Smooth muscle cell of the brain vasculature (primary cell): ENCODE data around the gene LRRC8D.

Experiments
- DNase-seq: peaks from one replicate; pipeline ENCODE4 v3.0.0-alpha.2; 2012; ENCODE audit warnings: low read depth, low spot score

The LRRC8D gene

DNA sequence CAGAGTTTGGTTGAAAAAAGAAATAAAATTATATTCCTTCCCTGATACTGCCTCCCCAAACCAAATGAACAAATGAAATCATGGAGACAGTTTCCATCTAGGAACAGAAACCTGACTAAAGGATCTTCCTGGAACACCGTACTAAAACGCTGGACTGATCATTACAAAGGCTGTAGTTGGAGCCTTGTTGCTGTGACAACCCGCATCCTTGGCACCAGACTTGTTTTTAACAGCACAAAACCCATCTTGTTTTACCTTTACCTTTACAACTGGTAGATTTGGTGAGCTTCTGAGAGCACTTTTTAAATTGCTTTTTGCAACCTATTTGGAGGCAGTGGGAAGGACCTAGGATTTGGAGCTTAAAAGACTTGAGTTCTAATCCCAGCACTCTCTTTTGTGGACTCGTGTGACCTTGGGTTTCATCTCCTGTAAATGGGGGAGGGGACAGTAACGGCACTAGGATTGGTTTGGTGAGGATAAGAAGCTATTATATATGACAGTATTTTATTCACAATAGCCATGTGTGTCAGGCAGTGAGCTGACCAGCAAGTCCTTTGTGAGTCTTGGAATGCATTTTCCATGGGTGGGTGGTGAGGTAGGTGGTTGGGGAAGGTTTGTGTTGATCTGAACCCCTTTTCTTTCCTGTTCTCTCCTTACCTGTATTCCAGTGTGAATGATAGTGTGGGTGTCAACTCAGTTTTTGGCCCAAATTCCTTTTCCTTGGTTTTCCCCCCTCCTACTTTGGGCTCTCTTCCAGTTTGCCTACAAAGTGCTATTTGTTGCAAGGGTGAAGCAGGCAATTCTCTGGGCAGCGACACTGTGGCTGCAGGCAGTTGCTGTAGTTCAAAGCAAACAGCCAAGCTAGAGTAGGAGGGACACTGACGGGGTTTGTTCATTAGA is 12.6 kb downstream of the LRRC8D start:
- DNase-seq, result no peak

DNA sequence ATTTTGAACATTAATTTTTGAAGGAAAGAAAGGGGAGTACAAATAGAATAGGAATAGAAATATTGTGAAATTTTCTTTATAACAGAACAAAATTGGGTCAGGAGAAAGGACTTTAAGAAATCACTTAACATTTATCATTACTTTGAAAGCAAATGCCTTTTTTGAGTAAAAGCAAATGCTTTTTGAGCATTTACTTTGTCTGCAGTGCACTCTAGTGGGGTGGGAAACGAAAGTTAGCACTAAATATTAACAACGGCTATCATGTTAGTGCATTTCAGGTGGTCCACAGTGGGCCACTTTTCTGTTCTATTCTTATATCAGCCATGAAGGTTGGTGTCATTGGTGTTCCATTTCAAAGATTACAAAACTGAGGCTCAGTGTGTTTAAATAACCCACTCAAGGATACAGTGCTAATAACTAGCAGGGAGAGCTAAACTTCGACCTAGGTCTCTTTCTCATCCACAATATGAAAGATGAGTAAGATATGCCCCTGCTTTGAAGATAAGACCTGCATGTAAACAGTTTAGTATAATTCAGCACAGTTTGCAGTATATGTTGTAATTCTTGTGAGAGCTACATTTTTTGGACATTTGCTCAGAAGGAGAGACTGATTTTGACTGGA is 13.4 kb downstream of the LRRC8D start:
- DNase-seq, result no peak

DNA sequence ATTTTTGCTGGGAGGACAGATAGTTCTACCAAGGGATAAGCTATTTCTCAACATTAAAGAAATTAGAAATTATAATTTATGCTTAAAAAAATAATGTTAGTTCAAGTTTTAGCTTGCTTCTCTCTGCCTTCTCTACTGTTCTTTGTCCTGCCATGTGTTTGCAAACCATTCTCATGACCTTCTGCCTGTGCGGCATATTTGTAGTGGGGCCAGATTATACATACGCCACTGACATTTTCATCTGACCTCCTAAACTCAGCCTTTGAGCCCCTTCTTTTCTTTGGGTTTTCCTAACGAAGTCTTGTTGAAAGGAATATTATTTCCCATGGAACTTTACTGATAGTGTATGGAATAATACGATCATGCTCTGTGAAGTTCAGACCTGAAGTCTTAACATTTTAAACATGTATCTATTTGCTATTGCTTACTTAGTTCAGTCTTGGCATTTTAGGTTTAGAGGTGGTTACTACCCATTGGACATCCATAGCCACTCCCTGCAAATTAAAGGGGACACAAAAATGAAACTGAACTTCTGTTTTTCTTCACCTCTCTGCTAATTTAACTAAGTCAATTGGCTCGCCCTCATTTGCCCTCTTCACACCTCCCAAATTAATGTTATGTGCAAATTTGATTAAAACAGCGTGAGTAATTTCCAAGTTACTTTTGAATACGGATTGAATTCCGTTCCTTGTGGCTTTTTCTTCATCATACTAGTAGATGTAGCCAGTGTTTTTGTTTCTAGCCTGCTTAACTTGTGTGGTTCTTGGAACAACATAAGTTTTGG is 15.6 kb downstream of the LRRC8D start:
- DNase-seq, result no peak

DNA sequence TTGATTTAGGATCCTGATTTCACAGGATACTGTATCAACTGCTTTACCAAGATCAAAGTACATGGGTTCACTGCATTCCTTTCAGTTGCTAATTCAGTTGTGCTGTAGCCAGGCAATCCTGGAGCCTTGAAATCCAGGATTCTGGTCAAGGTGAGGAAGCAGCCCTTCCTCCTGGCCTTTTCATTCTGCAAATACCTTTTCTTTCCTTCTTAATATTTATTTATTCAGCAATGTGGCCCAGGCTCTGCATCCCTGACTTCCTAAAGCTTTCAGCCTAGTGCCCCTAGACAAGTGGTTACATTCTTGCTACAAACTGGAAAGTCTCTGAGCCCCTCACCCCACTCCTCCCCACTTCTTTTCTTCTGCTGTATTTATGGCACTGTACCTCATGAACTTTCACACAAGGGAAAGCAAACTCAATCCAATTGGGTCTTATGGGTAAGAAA is 16.2 kb downstream of the LRRC8D start:
- DNase-seq, result no peak

DNA sequence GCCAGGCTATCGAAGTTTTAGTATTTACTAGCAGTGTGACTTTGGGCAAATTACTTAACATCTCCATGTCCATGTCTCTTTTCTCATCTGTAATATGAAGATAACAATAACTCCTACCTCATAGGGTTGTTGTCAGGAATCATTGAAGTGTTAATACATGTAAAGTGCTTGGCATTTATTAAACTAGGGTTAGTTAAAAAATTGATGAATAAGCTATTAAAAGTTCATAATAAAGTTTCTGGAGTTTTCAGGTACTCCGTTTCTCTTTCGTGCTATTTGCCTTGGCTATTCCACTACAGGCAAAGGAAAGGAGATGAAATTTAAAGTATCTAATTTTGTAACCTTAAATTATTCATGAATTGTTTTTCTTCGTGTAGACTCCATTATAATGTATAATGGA is 16.7 kb downstream of the LRRC8D start:
- DNase-seq, result no peak

DNA sequence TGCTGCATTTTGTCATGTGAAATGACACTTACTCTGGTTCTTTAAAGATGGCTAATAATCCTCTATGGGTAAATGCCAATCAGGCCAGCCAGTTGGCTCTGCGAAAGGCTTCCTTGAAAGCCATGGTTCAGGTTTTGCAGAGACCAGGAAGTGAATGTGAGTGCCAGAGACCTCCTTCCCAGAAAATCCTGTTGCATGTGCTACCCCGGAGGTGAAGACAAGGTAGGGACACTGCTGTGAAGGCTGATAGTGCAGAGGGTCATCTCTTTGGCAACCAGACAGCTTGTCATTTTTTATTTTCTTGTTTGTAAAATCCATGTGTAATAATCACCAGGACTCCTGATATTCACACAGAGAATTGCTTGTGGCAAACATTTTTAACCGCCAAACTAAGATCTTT is 18.7 kb downstream of the LRRC8D start:
- DNase-seq, result no peak

DNA sequence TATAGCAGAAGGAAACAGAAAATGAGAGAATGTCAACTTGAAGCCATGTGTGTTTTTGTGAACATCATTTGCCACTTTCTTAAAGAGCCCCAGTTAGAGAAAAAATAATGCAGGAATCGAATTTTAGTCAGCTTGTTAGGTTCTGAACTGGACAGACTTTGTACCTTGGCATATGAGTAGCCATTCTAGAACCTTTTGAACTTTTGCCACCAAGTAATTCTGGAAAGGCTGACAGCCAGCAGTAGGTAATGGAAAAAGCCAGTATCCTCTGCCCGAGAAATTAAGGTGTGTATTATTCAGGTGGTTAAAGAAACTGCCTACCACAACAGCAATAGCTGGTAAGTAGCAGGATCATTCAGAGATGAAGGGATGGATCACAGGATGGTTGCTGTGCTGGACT is 20.7 kb downstream of the LRRC8D start:
- no peak for DNase-seq

DNA sequence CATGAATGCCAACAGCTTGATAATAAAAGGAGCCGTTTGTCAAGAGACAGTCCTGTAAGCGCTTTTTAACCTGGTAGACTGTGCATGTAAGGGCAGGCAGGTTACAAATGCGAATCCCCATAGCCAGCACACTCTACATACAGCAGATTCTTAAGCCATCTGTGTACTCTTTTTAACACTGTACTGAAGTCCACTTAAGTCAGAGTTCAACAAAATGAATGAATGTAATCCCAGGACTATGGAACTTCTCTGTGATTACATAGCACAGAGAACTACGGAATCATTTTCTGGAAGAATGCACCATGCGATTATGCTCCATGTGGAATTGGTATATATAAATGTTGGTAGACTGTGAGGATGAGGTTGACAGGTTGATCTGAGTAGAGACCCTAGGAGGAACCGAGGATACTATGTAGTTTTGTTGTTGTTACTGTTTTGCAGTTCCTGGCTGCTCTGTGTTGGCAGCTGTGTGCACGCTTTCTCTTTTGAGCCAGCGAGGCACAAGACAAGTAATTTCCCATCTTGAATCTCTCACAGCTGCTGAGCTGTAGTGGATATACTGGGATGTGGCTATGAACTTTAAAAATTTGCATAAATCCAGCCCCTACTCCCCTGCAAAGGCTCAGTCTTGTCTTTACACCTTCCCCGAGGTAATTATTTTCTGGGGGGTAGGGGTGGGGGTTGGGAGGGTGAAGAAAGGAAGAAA is 21.9 kb downstream of the LRRC8D start:
- no peak for DNase-seq

DNA sequence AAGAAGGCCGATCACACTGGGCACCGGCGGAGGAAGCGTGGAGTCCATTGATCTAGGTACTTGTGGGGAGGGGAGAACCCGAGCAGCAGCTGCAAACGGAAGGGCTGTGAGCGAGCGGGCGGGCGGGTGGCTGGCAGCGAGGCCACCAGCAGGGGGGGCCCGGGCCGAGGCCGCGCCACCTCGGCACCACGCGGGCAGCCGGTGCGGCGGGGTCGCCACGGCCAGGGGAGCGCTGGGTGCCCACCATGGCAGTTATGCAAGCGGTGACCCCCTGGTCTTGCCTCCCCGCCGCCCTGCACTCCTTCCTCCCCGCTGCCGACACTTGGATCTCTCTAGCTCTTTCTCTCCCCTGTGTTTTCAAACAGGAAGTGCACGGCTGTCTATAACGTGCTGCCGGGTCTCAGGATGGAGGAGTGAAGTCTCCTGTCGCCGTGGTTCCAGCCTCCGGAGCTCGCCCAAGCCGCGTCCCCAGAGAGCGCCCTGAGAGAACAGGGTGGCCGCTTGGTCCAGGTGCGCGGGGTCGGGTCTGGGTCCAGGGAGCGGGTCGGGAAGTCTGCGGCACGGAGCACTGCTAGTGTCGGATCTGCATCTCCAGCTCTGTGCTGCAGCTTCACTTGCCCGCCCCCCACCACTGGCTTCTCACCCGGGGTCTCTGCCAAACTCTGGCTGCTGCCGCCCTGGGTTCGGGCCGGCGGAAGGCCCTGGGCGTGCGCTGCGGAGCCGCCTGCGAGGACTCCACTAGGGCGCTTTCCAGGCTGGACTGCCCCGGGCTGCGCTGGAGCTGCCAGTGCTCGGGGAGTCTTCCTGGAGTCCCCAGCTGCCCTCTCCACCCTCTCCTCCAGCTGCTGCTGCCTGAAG is 22.7 kb downstream of the LRRC8D start:
- DNase-seq, result no peak

DNA sequence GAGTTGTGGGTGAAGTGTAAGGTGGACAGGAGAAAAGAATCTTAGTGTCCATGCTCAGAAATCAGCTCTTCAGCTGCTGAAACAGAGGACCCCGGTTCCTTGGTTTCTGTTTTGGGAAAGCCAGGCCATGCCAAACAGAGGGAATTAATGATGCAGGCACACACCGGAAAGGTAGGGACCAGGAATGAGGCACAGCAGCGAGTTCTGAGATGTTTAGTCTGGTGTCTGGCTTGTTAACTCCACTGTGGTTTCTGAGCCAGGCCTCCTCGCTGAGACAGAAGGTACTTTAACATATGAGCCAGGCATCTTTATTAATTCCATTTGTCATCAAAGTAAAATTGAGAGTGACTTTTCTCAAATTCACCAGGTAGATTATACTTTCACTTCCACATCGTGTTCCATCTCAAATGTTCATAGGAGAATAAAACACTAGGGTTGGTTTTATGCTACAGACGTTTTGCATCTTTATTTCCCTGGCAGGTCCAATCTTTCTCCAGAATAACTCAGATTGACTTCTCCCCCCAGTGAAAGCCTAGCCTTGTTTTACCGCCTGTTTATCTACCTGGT is 23.5 kb downstream of the LRRC8D start:
- DNase-seq, result no peak

DNA sequence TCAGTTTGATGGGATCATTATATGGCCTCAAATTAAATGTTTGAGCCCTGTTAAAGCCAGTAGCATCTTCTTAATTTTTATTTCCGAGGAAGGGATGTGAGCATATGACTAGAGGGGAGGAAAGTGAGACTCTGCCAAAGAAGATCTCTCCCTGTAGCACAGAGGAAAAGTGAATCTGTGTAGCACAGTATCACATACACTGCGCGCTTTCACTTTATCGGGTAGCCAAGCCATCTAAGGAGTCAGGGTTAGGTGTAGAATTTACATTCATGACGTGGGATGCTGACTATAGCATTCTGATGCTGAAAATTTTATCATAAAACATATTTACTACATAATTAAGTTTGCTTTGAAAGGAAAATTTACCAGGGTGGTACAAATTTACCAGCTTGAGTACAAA is 24.0 kb downstream of the LRRC8D start:
- no peak for DNase-seq

DNA sequence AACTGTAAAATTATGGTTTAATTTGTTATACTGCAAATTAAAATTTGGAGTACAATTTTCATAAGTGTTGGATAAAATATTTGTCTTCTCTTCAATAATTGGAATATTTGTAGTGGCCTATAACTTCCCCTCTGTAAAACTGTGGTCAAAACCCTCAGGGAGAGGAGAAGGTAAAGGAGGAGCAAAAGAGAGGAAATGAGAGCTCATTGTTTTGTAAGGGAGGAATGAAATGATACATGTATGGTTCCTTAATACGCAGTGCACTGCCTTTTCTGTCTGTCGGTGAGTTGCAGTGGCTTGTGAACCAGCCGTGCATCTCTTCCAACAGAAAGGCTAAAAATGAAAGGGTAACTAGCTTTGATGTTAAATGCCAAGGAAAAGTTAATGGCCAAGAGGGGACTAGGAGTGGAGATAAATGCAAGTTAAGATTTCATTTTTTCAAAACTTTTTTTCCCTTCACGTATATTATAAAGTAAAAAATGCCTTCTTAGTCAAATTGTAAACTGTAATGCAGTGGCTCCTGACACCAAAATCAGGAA is 26.4 kb downstream of the LRRC8D start:
- DNase-seq, result no peak

DNA sequence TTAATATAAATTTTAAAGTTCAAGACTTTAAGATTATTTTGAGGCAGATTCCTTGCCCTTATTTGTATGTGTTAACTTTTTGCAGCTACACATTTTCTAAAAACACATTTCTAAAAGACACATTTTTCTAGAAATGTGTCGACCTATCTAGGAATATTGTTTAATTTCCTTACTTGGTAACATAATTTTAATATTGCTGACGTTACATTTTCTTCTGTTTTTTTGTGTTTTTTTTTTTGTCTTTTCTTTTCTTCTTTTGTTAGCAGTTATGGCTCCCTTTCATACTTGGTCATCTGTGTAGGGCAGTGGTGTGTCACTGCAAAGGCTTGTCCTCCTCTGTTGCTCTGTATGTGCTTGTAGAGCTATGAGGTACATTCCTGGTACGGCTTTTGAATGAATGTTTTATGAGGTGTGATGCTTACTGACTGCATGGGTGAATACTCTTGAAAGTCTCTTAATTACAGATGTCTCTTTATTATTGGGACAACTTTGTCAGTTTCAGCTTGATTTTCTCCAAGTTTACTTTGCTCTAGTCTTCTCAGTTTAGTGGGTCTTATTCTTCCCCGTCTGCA is 30.1 kb downstream of the LRRC8D start:
- no peak for DNase-seq

DNA sequence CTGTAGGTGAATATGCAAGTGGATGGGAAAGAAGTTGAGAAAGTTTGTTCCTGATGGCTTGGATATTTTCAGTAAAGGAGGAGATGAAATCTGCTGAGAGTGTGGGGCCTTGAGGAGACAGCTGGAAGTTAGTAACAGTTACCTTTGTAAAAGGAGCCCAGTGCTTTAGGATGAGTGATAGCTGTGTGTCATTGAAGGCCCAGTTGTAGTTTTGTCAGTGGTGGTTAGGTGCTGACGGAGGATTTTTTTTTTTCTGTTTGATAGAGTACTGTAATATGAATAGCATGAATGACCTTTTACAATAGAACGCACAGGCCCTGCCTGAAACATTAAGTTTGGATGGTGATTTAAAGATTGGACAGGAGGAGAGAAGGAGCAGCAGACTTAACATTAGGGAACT is 33.3 kb downstream of the LRRC8D start:
- no peak for DNase-seq

DNA sequence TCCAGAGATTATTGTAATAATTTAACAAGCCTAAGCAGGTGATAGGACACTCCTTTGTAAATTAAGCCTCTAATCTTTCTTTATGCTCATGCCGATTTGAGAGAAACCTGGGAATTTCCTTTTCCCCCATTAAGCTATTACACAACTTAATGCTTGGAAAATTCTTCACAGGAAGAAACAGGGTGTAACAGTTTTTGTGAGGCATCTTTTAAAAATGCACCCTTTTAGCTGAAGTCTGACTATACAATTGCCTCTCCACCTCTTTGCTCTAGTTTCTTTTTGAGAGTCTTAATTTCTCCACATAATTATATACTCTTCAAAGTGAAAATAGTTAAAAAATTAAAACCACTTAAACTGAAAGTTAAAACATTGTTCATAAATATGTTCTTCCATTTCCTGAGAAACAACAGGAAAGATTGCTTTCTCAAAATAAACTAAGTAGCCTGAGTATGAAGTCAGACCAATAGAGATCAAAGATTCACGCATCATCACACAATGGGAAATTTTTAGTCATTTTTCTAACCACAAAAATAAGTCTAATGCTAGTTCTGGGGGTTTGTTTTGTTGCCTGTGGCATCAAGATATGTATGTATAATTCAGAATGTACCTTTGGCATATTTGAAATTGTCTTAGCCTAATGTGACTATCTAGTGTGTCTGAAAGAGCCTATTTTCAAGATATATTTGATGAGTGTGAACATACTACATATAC is 34.7 kb downstream of the LRRC8D start:
- no peak for DNase-seq

DNA sequence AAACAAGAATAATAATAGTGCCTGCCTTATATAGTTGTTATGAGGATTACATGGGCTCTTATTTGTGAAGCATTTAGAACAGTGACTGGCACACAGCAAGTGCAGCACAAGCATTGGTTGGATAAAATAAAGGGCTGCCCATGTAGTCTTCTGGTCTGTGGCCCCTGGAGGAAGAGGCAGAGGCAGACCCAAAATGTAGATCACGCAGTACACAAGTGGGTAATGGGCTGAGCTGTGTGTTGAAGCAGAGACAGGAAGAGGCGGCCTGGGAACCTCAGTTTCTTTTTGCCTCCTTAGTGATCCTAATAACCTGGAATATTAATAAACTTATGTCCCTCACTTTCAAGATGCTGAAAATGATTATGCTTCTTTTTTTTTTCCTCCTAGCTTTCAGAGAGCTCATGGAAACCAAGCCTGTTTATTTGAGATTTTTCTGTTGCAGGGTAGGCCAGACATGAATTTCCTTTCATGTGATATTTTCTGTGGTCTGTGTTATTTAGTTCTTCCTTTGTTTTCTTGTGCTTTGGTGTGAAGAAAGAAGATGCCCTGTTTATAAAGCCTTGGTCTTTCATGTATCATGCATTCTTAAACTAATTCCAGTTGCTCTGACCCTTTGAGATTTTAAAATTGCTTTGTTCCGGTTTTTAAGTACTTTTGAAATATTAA is 42.5 kb downstream of the LRRC8D start:
- DNase-seq, result no peak

DNA sequence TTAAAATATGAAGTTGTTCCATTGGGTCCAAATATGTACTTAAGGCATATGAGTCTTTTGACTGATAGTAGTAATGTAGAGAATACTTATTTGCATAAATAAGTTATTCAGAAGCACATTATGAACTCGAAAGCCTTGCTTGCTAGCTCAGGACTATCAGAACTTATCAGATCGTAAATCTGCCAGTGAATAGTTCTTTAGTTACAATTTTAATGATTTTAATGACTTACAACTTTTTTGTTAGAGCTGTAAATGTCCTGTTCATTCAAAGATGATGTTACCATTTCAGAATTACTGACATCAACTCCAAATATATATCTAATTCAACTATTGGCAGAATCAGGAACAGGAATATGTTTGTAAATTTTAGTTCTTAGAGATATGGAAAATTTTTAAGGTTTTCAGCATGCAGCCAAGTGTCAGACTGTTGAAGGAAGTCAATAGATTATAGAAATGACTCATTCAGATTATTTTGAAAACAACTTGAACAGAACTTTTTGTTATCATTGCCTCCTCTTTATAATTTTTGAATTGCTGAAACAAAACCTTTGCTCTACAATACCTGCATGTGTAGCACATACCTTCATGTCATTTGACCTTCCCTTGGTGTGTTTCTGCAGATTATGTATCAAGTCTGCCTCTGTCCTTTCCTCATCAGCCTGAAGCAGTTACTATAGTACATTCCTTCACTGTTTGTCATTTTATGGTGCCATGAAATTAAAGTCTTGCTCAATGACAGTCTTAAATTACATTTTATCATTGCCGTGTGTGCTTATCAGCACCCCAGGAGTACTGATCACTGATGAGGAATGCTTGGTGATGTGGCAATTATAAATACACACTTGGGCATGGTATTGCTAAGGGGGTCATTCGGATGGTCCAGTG is 44.9 kb downstream of the LRRC8D start:
- DNase-seq, result no peak

DNA sequence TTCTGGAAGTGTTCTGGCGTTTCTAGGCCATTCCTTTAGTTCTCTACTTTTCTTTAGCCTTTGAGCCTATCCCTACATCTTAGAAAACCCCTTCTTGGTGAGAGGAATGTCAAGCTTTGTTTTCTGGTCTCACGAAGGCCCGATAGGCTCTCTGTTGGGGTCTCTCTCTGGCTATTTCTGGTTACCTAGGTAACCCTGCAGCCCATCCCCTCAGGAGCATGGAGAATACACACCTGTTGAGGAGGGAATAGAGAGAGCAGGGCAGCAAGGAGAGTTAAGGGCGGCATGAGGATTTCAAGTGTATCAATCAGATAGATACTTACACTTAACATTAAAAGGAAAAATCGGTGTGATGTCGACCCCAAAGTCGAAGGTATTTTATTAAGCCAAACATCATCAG is 45.7 kb downstream of the LRRC8D start:
- DNase-seq, result no peak
